Measurements from ENCODE around the gene CLGN. TPM values are rescaled to one million over a fixed set of nuclear protein-coding genes. Genes with fewer than 3 reads are reported as not detected.

CLGN gene
- total RNA-seq, 1 experiment from 2014 or later = 10.7 TPM

GRCh38 chr4:140349816-140350215 lies 77.6 kb downstream of the CLGN start:
- POLR2A ChIA-PET = interaction anchor here (1.6 kb wide), 1 partner anchor 23 kb away, joined by 4 read pairs; no protein-coding TSS in a partner anchor
- no peaks in the 10 kb centered on the region for H3K9me3 Mint-ChIP-seq (ENCODE audit: unreplicated experiment)
- no peak overlapping the region for H3K4me3 Mint-ChIP-seq (ENCODE audit: unreplicated experiment)
- H3K4me1 Mint-ChIP-seq (ENCODE audit: insufficient read depth, unreplicated experiment) = no peaks in the 10 kb centered on the region
- intact Hi-C loops (cut with micrococcal nuclease) = no loop called here
- TF ChIP-seq CTCF (IDR thresholded peaks at IDR 0.05; ENCODE audit: unreplicated experiment) = no peak
- no peak for DNase-seq (ENCODE audit: unreplicated experiment)
- peaks cover 15% of the 10 kb centered on the region for H3K27me3 Mint-ChIP-seq (ENCODE audit: insufficient read depth, unreplicated experiment)
- no TSS peak for BruUV-seq (replicated peaks)
- H3K36me3 Mint-ChIP-seq (ENCODE audit: insufficient read depth, unreplicated experiment) = no peaks in the 10 kb centered on the region
- H3K27ac Mint-ChIP-seq (ENCODE audit: low read depth, unreplicated experiment) = no peak overlapping the region
- CTCF ChIA-PET = interaction anchor here (0.7 to 5.2 kb wide), 5 partner anchors 10 to 645 kb away, joined by 3 to 41 read pairs (median 4); no protein-coding TSS in a partner anchor

- H3K9me3 Mint-ChIP-seq (ENCODE audit: unreplicated experiment) = no peaks in the 10 kb centered on the region
Observed at GRCh38 chr4:140346136-140346535, 81.3 kb downstream of the CLGN start.

GRCh38 chr4:140344621-140345020 lies 82.8 kb downstream of the CLGN start:
- POLR2A ChIA-PET = interaction anchor here (1.2 kb wide), 1 partner anchor 18 kb away, joined by 3 read pairs; no protein-coding TSS in a partner anchor
- no TSS peak for BruUV-seq (replicated peaks)
- Mint-ChIP-seq H3K4me3 (ENCODE audit: unreplicated experiment) (no peak overlapping the region), H3K27ac (ENCODE audit: low read depth, unreplicated experiment) (no peak overlapping the region), H3K9me3 (ENCODE audit: unreplicated experiment) (no peaks in the 10 kb centered on the region), H3K36me3 (ENCODE audit: insufficient read depth, unreplicated experiment) (no peaks in the 10 kb centered on the region), H3K4me1 (ENCODE audit: insufficient read depth, unreplicated experiment) (peaks cover 5% of the 10 kb centered on the region), H3K27me3 (ENCODE audit: insufficient read depth, unreplicated experiment) (peaks cover 5% of the 10 kb centered on the region)
- CTCF ChIA-PET = interaction anchor here (1.7 to 3.4 kb wide), 3 partner anchors 14 to 19 kb away, joined by 4 to 24 read pairs (median 11); no protein-coding TSS in a partner anchor
- intact Hi-C loops (cut with micrococcal nuclease) = no loop called here
- no peak for DNase-seq (ENCODE audit: unreplicated experiment)
- TF ChIP-seq CTCF (IDR thresholded peaks at IDR 0.05; ENCODE audit: unreplicated experiment) = no peak

More at GRCh38 chr4:140346136-140346535, 81.3 kb downstream of the CLGN start:
- BruUV-seq (replicated peaks) = no TSS peak
- ChIA-PET CTCF (interaction anchor here (3.4 kb wide), 2 partner anchors 13 to 16 kb away, joined by 11 to 24 read pairs; no protein-coding TSS in a partner anchor), POLR2A (interaction anchor here (1.4 kb wide), 1 partner anchor 38 kb away, joined by 6 read pairs; no protein-coding TSS in a partner anchor)
- Mint-ChIP-seq H3K4me1 (ENCODE audit: insufficient read depth, unreplicated experiment) (peaks cover 5% of the 10 kb centered on the region), H3K4me3 (ENCODE audit: unreplicated experiment) (no peak overlapping the region), H3K27ac (ENCODE audit: low read depth, unreplicated experiment) (no peak overlapping the region), H3K27me3 (ENCODE audit: insufficient read depth, unreplicated experiment) (peaks cover 15% of the 10 kb centered on the region), H3K36me3 (ENCODE audit: insufficient read depth, unreplicated experiment) (no peaks in the 10 kb centered on the region)
- no peak for TF ChIP-seq CTCF (IDR thresholded peaks at IDR 0.05; ENCODE audit: unreplicated experiment)
- no peak for DNase-seq (ENCODE audit: unreplicated experiment)
- intact Hi-C loops (cut with micrococcal nuclease) = no loop called here

GRCh38 chr4:140344101-140344500 lies 83.3 kb downstream of the CLGN start:
- Mint-ChIP-seq H3K4me3 (ENCODE audit: unreplicated experiment) (no peak overlapping the region), H3K27me3 (ENCODE audit: insufficient read depth, unreplicated experiment) (peaks cover under 1% of the 10 kb centered on the region), H3K9me3 (ENCODE audit: unreplicated experiment) (no peaks in the 10 kb centered on the region), H3K4me1 (ENCODE audit: insufficient read depth, unreplicated experiment) (peaks cover 5% of the 10 kb centered on the region), H3K27ac (ENCODE audit: low read depth, unreplicated experiment) (no peak overlapping the region), H3K36me3 (ENCODE audit: insufficient read depth, unreplicated experiment) (no peaks in the 10 kb centered on the region)
- CTCF ChIA-PET = interaction anchor here (0.6 to 3.4 kb wide), 5 partner anchors 14 to 662 kb away, joined by 3 to 24 read pairs (median 4); no protein-coding TSS in a partner anchor
- no peak for TF ChIP-seq CTCF (IDR thresholded peaks at IDR 0.05; ENCODE audit: unreplicated experiment)
- DNase-seq (ENCODE audit: unreplicated experiment) = no peak
- intact Hi-C loops (cut with micrococcal nuclease) = no loop called here
- POLR2A ChIA-PET = interaction anchor here (0.7 kb wide), 2 partner anchors 81 to 728 kb away, joined by 3 read pairs; no protein-coding TSS in a partner anchor
- no TSS peak for BruUV-seq (replicated peaks)
